DND-41 (cell line): ENCODE data around the gene BMERB1.

ENCODE experiments used
- ATAC-seq: fragments of 200-7000 bp; cut with Tn5 transposase; 3 replicates; pipeline ENCODE4 v1.9.1; 2021; ENCODE audit warnings: low read depth; ENCODE audit not compliant: insufficient read depth
- DNase-seq: peaks from one replicate; pipeline ENCODE4 v3.0.0-alpha.2; 2020
- H2AFZ ChIP-seq: 2 replicates; pipeline ENCODE4 v1.6.0; 2012; ENCODE audit warnings: low read depth, low read length
- H3K27ac ChIP-seq: 2 replicates; pipeline ENCODE4 v1.5.1; 2012; ENCODE audit warnings: low read length, inconsistent platforms
- H3K27me3 ChIP-seq: fragments of 200-600 bp; sonication (generic); 2 replicates; pipeline ENCODE4 v1.6.0; 2012; ENCODE audit warnings: low read length, mild to moderate bottlenecking, inconsistent platforms; ENCODE audit not compliant: insufficient read depth, poor library complexity
- H3K36me3 ChIP-seq: 2 replicates; pipeline ENCODE4 v1.5.1; 2012; ENCODE audit warnings: low read length, inconsistent platforms; ENCODE audit not compliant: insufficient read depth
- H3K4me1 ChIP-seq: 2 replicates; pipeline ENCODE4 v1.5.1; 2012; ENCODE audit warnings: mild to moderate bottlenecking, low read length; ENCODE audit not compliant: insufficient read depth
- H3K4me2 ChIP-seq: 2 replicates; pipeline ENCODE4 v1.6.0; 2012; ENCODE audit warnings: mild to moderate bottlenecking, moderate library complexity, low read length, inconsistent platforms; ENCODE audit not compliant: insufficient read depth
- H3K4me3 ChIP-seq, 2 experiments: fragments of 200-600 bp in 1 of 2; shearing (Covaris generic) in 1 of 2; 2 replicates each; pipeline ENCODE4 v1.5.1; 2012 to 2016; ENCODE audit warnings: inconsistent platforms in 2 of 2, low read length in 2 of 2, mild to moderate bottlenecking in 2 of 2, low read depth in 1 of 2, moderate library complexity in 1 of 2
- H3K79me2 ChIP-seq: 2 replicates; pipeline ENCODE4 v1.6.0; 2012; ENCODE audit warnings: low read length, inconsistent platforms; ENCODE audit not compliant: insufficient read depth
- H3K9ac ChIP-seq: 2 replicates; pipeline ENCODE4 v1.6.0; 2012; ENCODE audit warnings: low read depth, mild to moderate bottlenecking, inconsistent platforms, low read length, moderate library complexity
- H3K9me3 ChIP-seq: 2 replicates; pipeline ENCODE4 v1.5.1; 2012; ENCODE audit warnings: low read length, moderate library complexity, mild to moderate bottlenecking, inconsistent platforms; ENCODE audit not compliant: insufficient read depth, severe bottlenecking
- H4K20me1 ChIP-seq: 2 replicates; pipeline ENCODE4 v1.6.0; 2012; ENCODE audit warnings: low read length; ENCODE audit not compliant: insufficient read depth
- EZH2 ChIP-seq: IDR thresholded peaks from 3 replicates; pipeline ENCODE4 v1.6.1; 2012; ENCODE audit warnings: borderline replicate concordance, low read depth, mild to moderate bottlenecking, moderate library complexity, low read length, inconsistent platforms; ENCODE audit not compliant: severe bottlenecking
- TF ChIP-seq, protein P1 (sequence below): IDR thresholded peaks from 2 replicates; pipeline ENCODE4 v1.5.1; 2012; ENCODE audit warnings: borderline replicate concordance, low read length, moderate library complexity, mild to moderate bottlenecking; ENCODE audit not compliant: poor library complexity, severe bottlenecking; ENCODE audit errors: extremely low read depth

The BMERB1 gene

DNA sequence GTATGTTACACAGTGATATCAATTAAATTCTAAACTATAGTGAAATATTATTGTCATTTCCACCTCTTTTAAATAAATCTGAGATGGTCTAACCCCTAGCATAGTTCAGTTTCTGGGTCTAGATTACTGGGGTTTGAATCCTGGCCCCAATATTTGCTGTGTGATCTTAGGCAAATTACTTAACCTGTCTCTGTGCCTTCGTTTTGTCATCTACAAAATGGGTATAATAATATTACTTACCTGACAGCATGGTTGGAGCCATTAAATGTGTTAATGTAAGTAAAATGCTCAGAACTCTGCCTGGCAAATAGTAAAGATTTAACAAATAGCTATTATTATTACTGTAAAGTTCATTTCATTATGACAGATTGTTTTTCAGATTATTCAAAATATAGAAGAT, 52.3 kb downstream of the BMERB1 start:
- no peak for ATAC-seq
- Histone ChIP-seq H2AFZ (no peak overlapping the region), H3K9me3 (no peaks in the 10 kb centered on the region), H4K20me1 (no peaks in the 10 kb centered on the region), H3K79me2 (no peaks in the 10 kb centered on the region), H3K27ac (no peak overlapping the region), H3K27me3 (no peaks in the 10 kb centered on the region), H3K4me3 (no peak overlapping the region), H3K36me3 (no peaks in the 10 kb centered on the region), H3K9ac (no peak overlapping the region), H3K4me1 (no peaks in the 10 kb centered on the region), H3K4me2 (no peak overlapping the region)
- DNase-seq = no peak
- TF ChIP-seq, protein P1, sequence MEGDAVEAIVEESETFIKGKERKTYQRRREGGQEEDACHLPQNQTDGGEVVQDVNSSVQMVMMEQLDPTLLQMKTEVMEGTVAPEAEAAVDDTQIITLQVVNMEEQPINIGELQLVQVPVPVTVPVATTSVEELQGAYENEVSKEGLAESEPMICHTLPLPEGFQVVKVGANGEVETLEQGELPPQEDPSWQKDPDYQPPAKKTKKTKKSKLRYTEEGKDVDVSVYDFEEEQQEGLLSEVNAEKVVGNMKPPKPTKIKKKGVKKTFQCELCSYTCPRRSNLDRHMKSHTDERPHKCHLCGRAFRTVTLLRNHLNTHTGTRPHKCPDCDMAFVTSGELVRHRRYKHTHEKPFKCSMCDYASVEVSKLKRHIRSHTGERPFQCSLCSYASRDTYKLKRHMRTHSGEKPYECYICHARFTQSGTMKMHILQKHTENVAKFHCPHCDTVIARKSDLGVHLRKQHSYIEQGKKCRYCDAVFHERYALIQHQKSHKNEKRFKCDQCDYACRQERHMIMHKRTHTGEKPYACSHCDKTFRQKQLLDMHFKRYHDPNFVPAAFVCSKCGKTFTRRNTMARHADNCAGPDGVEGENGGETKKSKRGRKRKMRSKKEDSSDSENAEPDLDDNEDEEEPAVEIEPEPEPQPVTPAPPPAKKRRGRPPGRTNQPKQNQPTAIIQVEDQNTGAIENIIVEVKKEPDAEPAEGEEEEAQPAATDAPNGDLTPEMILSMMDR = no peak
- TF ChIP-seq EZH2 = no peak

DNA sequence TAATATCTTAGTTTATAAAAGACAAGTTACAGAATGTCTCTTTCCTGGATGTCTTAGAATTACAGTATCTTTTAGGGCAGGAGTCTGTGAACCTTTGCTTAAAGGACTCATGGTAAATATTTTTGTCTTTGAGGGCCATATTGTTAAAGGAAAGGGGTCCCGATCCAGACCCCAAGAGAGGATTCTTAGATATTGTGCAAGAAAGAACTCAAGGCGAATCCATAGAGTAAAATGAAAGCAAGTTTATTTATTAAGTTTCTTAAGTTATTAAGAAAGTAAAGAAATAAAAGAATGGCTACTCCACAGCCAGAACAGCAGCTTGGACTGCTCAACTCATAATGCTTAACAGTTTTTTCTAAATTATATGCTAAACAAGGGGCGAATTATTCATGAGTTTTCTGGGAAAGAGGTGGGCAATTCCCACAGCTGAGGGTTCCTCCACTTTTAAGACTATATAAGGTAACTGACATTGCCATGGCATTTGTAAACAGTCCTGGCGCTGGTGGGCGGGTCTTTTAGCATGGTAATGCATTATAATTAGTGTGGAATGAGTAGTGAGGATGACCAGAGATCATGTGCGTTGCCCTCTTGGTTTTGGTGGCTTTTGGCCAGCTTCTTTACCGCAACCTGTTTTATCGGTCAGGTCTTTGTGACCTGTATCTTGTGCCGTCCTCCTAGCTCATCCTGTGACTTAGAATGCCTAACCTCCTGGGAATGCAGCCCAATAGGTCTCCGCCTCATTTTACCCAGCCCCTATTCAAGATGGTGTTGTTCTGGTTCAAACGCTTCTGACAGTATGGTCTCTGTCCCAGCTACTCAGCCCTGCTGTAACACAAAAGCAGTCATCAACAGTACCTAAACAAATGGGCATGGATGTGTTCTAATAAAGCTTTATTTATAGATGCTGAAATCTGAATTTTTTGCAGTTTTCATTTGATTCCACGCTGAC, 53.2 kb downstream of the BMERB1 start:
- no peak for TF ChIP-seq EZH2
- TF ChIP-seq, protein P1 = no peak
- no peak overlapping the region for H3K9ac ChIP-seq
- no peak overlapping the region for H2AFZ ChIP-seq

DNA sequence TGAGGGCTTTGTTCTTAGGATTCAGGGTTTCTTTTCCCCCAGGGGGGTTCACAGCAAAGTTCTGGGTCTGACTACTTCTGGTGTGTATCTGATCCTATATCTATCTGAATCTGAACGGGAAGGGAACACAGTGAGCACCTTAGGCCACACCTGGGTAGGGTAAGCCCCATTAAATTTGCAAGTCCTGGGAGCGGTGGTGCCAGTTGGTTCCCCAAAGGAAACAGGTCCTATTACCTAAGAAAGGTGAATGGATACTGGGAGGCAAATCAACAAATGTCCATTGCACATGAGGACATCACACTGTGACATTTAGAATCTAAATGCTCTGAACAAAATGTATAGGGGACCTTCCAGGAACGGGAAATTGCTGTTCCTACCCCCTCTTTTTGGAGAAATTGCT, 54.6 kb downstream of the BMERB1 start:
- Histone ChIP-seq H3K9ac (no peak overlapping the region), H3K4me3 (no peak overlapping the region), H3K4me1 (no peaks in the 10 kb centered on the region), H3K36me3 (no peaks in the 10 kb centered on the region), H3K27me3 (no peaks in the 10 kb centered on the region), H3K4me2 (no peak overlapping the region), H3K79me2 (no peaks in the 10 kb centered on the region), H4K20me1 (no peaks in the 10 kb centered on the region), H2AFZ (no peak overlapping the region), H3K27ac (no peak overlapping the region), H3K9me3 (no peaks in the 10 kb centered on the region)
- no peak for ATAC-seq
- TF ChIP-seq, protein P1 = no peak
- TF ChIP-seq EZH2 = no peak
- no peak for DNase-seq

More for the DNA sequence above, 53.2 kb downstream of the BMERB1 start:
- H3K79me2 ChIP-seq = no peaks in the 10 kb centered on the region
- H3K27ac ChIP-seq = no peak overlapping the region
- no peak overlapping the region for H3K4me3 ChIP-seq
- H3K4me2 ChIP-seq = no peak overlapping the region
- H3K4me1 ChIP-seq = no peaks in the 10 kb centered on the region
- no peaks in the 10 kb centered on the region for H3K9me3 ChIP-seq
- no peaks in the 10 kb centered on the region for H3K36me3 ChIP-seq
- ATAC-seq (no peak), DNase-seq (no peak)
- H4K20me1 ChIP-seq = no peaks in the 10 kb centered on the region
- no peaks in the 10 kb centered on the region for H3K27me3 ChIP-seq
